GM19438 (cell line): Measurements from ENCODE around the gene PPP1R10.

Experiments used
- ATAC-seq: cut with Tn5 transposase; IDR thresholded peaks from one replicate; pipeline ENCODE4 v1.9.1; 2021; ENCODE audit warnings: low read depth; ENCODE audit not compliant: unreplicated experiment

Gene PPP1R10

GRCh38 chr6:30560930-30561329 is 56.1 kb downstream of the PPP1R10 start:
- no peak for ATAC-seq

- no peak for ATAC-seq
Measured at GRCh38 chr6:30557683-30557981, 59.4 kb downstream of the PPP1R10 start.

GRCh38 chr6:30556906-30557682 is 59.9 kb downstream of the PPP1R10 start, which contains the start of gene PRR3:
TSS of gene PRR3 (plus strand) at chr6:30557295. CDS start at chr6:30557345, 50 bp downstream.
- ATAC-seq = peak; percentile 65

- peak; percentile 79 for ATAC-seq
Measured at GRCh38 chr6:30556066-30556905, 60.8 kb downstream of the PPP1R10 start, which contains the start of gene GNL1. TSS of gene GNL1 (minus strand) at chr6:30556489. CDS start at chr6:30556203, 286 bp downstream.

- ATAC-seq = no peak
Measured at GRCh38 chr6:30555816-30556065, 61.3 kb downstream of the PPP1R10 start.

- ATAC-seq = no peak
Measured at GRCh38 chr6:30554962-30555815, 61.9 kb downstream of the PPP1R10 start.

- no peak for ATAC-seq
Measured at GRCh38 chr6:30554404-30554803, 62.6 kb downstream of the PPP1R10 start.
